Naive thymus-derived CD4-positive, alpha-beta T cell (primary cell): Measurements from ENCODE around the gene FNDC1. TPM values are rescaled to one million over a fixed set of nuclear protein-coding genes. Genes with fewer than 3 reads are reported as not detected.

Source experiments
- ATAC-seq: fragments of 150-1000 bp; cut with Tn5 transposase; 2 replicates; pipeline ENCODE4 v1.10.0; 2021; ENCODE audit warnings: mild to moderate bottlenecking, moderate library complexity
- CTCF ChIA-PET: fragments of 350-600 bp; sonication (Branson Sonifier 250); formaldehyde crosslinking; loops from one replicate; lab custom pipeline; 2021; ENCODE audit warnings: antibody characterized with exemption; lab: Charles Lee
- POLR2A ChIA-PET: fragments of 350-600 bp; sonication (Branson Sonifier 250); formaldehyde crosslinking; loops from one replicate; lab custom pipeline; 2021; ENCODE audit warnings: antibody characterized with exemption, inconsistent platforms; lab: Charles Lee
- DNase-seq, 9 donors: peaks; one replicate each; pipeline versions ENCODE4 v3.0.0 to v3.0.0-alpha.2; 2020 to 2022; ENCODE audit warnings: mixed read lengths in 1 of 9
- H3K27ac ChIP-seq: one replicate; pipeline ENCODE4 v1.7.0; 2013; ENCODE audit warnings: mild to moderate bottlenecking, low read depth, low read length, moderate library complexity
- H3K27me3 ChIP-seq, 2 donors: one replicate each; pipeline ENCODE4 v1.7.0; 2013; ENCODE audit warnings: low read length in 2 of 2, mild to moderate bottlenecking in 2 of 2, moderate library complexity in 2 of 2; ENCODE audit not compliant: control insufficient read depth in 2 of 2, insufficient read depth in 2 of 2
- H3K36me3 ChIP-seq, 3 experiments: 1 replicate in 2 of 3; 2 replicates in 1 of 3; pipeline ENCODE4 v1.7.0; 2013; ENCODE audit warnings: low read length in 3 of 3, mild to moderate bottlenecking in 3 of 3, moderate library complexity in 1 of 3; ENCODE audit not compliant: insufficient read depth in 3 of 3, control insufficient read depth in 2 of 3
- H3K4me1 ChIP-seq, 2 donors: one replicate each; pipeline ENCODE4 v1.7.0; 2013; ENCODE audit warnings: low read length in 2 of 2, mild to moderate bottlenecking in 2 of 2, moderate library complexity in 1 of 2; ENCODE audit not compliant: control insufficient read depth in 2 of 2, insufficient read depth in 2 of 2
- H3K4me3 ChIP-seq: 2 replicates; pipeline ENCODE4 v1.7.0; 2013; ENCODE audit warnings: mild to moderate bottlenecking, low read length
- H3K9me3 ChIP-seq, 3 experiments: 1 replicate in 2 of 3; 2 replicates in 1 of 3; pipeline ENCODE4 v1.7.0; 2013; ENCODE audit warnings: low read length in 3 of 3; ENCODE audit not compliant: control insufficient read depth in 2 of 3
- H3K27ac Mint-ChIP-seq, 9 donors: one replicate each; pipeline ENCODE4 v1.8.0; 2020 to 2022; ENCODE audit warnings: mixed read lengths in 9 of 9, mild to moderate bottlenecking in 8 of 9, moderate library complexity in 5 of 9, inconsistent platforms in 2 of 9
- H3K27me3 Mint-ChIP-seq, 5 donors: one replicate each; pipeline ENCODE4 v1.8.0; 2021 to 2022; ENCODE audit warnings: mixed read lengths in 5 of 5, mild to moderate bottlenecking in 1 of 5
- H3K36me3 Mint-ChIP-seq, 5 donors: one replicate each; pipeline ENCODE4 v1.8.0; 2020 to 2022; ENCODE audit warnings: mixed read lengths in 5 of 5, mild to moderate bottlenecking in 3 of 5, inconsistent platforms in 1 of 5
- H3K4me1 Mint-ChIP-seq, 7 donors: one replicate each; pipeline ENCODE4 v1.8.0; 2020 to 2022; ENCODE audit warnings: mixed read lengths in 7 of 7, mild to moderate bottlenecking in 3 of 7, inconsistent platforms in 1 of 7
- H3K4me3 Mint-ChIP-seq, 10 donors: one replicate each; pipeline ENCODE4 v1.8.0; 2020 to 2022; ENCODE audit warnings: mild to moderate bottlenecking in 10 of 10, mixed read lengths in 10 of 10, moderate library complexity in 6 of 10, inconsistent platforms in 2 of 10
- H3K9me3 Mint-ChIP-seq, 11 donors: one replicate each; pipeline ENCODE4 v1.8.0; 2020 to 2022; ENCODE audit warnings: mixed read lengths in 11 of 11, mild to moderate bottlenecking in 4 of 11, inconsistent platforms in 1 of 11, moderate library complexity in 1 of 11
- intact Hi-C, 2 donors: fragments of 100-400 bp; cut with micrococcal nuclease; formaldehyde crosslinking; loops; one replicate each; pipeline ENCODE4 v1.15.1; 2023
- polyA plus RNA-seq, 2 donors: library from polyadenylated mRNA; unstranded; fragments of 300-500 nt; fragmentation: Illumina TruSeq; gene quantifications; one replicate each; pipeline ENCODE4 v1.2.3, GENCODE V29; 2021
- total RNA-seq, 6 experiments: library from RNA in 5 of 6; stranded (reverse) in 5 of 6; gene quantifications; 1 replicate in 5 of 6; 2 replicates in 1 of 6; pipeline ENCODE4 v1.2.3 and lab custom pipeline; 2021 to 2026

FNDC1 gene
- total and polyA plus RNA-seq, 7 experiments from 2014 or later: not detected

DNA sequence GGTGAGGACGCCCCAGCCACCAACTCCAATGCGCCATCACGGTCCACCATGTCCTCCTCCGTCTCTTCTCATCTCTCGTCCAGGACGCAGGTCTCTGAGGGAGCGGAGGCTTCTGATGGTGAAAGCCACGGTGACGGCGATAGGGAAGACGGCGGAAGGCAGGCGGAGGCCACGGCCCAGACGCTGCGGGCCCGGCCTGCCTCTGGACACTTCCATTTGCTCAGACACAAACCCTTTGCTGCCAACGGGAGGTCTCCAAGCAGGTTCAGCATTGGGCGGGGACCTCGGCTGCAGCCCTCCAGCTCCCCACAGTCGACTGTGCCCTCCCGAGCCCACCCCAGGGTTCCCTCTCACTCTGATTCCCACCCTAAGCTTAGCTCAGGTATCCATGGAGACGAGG is 63.6 kb downstream of the FNDC1 start:
- POLR2A ChIA-PET: no interaction called here
- Histone ChIP-seq H3K36me3 (no peaks in the 10 kb centered on the region), H3K27ac (no peak overlapping the region), H3K9me3 (no peaks in the 10 kb centered on the region), H3K4me3 (no peak overlapping the region), H3K27me3 (no peaks in the 10 kb centered on the region), H3K4me1 (no peaks in the 10 kb centered on the region)
- H3K4me3 Mint-ChIP-seq: no peak overlapping the region
- H3K9me3 Mint-ChIP-seq: peaks cover 0 to 1% (median 0%) of the 10 kb centered on the region in 11 donors
- peaks cover 0 to 7% (median 6%) of the 10 kb centered on the region in 7 donors for H3K4me1 Mint-ChIP-seq
- H3K27me3 Mint-ChIP-seq: peaks cover 41 to 56% (median 44%) of the 10 kb centered on the region in 5 donors
- ATAC-seq (no peak), DNase-seq (no peak)
- CTCF ChIA-PET: no interaction called here
- peaks cover 0 to 4% (median 0%) of the 10 kb centered on the region in 5 donors for H3K36me3 Mint-ChIP-seq
- no peak overlapping the region for H3K27ac Mint-ChIP-seq
- intact Hi-C loops: no loop called here

DNA sequence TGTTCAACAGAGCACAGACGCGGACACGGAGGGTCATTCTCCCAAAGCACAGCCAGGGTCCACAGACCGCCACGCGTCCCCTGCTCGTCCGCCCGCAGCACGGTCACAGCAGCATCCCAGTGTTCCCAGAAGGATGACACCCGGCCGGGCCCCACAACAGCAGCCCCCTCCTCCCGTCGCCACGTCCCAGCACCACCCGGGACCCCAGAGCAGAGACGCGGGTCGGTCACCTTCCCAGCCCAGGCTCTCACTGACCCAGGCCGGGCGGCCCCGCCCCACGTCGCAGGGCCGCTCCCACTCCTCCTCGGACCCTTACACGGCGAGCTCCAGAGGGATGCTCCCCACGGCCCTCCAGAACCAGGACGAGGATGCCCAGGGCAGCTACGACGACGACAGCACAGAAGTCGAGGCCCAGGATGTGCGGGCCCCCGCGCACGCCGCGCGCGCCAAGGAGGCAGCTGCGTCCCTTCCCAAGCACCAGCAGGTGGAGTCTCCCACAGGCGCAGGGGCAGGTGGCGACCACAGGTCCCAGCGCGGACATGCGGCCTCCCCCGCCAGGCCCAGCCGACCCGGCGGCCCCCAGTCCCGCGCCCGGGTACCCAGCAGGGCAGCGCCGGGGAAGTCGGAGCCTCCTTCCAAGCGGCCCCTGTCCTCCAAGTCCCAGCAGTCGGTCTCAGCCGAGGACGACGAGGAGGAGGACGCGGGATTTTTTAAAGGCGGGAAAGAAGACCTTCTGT is 64.3 kb downstream of the FNDC1 start:
- intact Hi-C loops: no loop called here
- Histone ChIP-seq H3K36me3 (no peaks in the 10 kb centered on the region), H3K4me1 (no peaks in the 10 kb centered on the region), H3K4me3 (no peak overlapping the region), H3K9me3 (no peaks in the 10 kb centered on the region), H3K27me3 (no peaks in the 10 kb centered on the region), H3K27ac (no peak overlapping the region)
- CTCF ChIA-PET: no interaction called here
- no peak for DNase-seq
- POLR2A ChIA-PET: no interaction called here
- Mint-ChIP-seq H3K4me1 (peaks cover 0 to 7% (median 6%) of the 10 kb centered on the region in 7 donors), H3K27me3 (peaks cover 38 to 56% (median 47%) of the 10 kb centered on the region in 5 donors), H3K36me3 (peaks cover 0 to 4% (median 0%) of the 10 kb centered on the region in 5 donors), H3K27ac (no peak overlapping the region), H3K4me3 (peak overlapping the region in 1 of 10 donors; percentile 28), H3K9me3 (peaks cover 0 to 1% (median 0%) of the 10 kb centered on the region in 11 donors)
- ATAC-seq: peak; percentile 14

DNA sequence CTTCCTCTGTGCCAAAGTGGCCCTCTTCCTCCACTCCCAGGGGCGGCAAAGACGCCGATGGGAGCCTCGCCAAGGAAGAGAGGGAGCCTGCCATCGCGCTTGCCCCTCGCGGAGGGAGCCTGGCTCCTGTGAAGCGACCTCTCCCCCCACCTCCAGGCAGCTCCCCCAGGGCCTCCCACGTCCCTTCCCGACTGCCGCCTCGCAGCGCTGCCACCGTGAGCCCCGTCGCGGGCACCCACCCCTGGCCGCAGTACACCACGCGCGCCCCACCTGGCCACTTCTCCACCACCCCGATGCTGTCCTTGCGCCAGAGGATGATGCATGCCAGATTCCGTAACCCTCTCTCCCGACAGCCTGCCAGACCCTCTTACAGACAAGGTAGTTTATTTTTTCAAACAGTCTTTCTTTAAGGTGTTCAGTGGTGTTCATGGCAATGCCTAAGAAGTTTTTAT is 64.9 kb downstream of the FNDC1 start:
- Mint-ChIP-seq H3K27me3 (peaks cover 38 to 57% (median 49%) of the 10 kb centered on the region in 5 donors), H3K4me3 (peak overlapping the region in 2 of 10 donors; percentile 12 to 37), H3K36me3 (peaks cover 0 to 4% (median 0%) of the 10 kb centered on the region in 5 donors), H3K9me3 (peaks cover 0 to 1% (median 0%) of the 10 kb centered on the region in 11 donors), H3K4me1 (peaks cover 0 to 7% (median 6%) of the 10 kb centered on the region in 7 donors), H3K27ac (no peak overlapping the region)
- DNase-seq (no peak), ATAC-seq (no peak)
- H3K4me1 ChIP-seq: no peaks in the 10 kb centered on the region
- H3K4me3 ChIP-seq: no peak overlapping the region
- no peaks in the 10 kb centered on the region for H3K36me3 ChIP-seq
- CTCF ChIA-PET: no interaction called here
- no peaks in the 10 kb centered on the region for H3K27me3 ChIP-seq
- intact Hi-C loops: no loop called here
- no peaks in the 10 kb centered on the region for H3K9me3 ChIP-seq
- POLR2A ChIA-PET: no interaction called here
- no peak overlapping the region for H3K27ac ChIP-seq

DNA sequence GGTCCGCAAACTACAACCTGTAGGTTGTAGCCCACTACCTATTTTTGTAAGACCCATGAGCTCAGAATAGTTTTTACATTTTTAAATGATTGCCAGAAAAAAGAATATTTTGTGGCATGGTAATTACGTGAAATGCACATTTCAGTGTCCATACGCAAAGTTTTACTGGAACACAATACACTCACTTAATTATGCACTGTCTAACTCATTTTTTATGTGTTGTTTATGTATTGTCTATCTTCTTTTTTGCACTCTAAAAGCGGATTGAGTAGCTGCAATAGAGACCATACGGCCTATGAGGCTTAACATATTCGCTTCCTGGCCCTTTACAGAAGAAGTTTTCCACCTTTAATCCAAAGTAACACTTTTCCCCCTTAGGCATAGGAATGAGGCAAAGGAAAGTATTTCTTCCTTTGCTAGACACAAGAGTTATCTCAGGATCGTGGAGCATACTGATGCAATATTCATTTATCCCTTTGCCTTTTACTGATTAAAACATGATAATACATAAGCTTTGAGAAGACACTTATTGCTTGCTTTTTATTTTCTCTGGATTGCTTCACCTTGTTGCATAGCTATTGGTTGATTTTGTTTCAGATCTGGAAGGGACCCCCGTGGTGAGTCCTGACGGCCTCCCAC is 69.8 kb downstream of the FNDC1 start:
- peaks cover 0 to 7% (median 6%) of the 10 kb centered on the region in 7 donors for H3K4me1 Mint-ChIP-seq
- ChIA-PET POLR2A (no interaction called here), CTCF (interaction anchor here (0.6 kb wide), 1 partner anchor 1253 kb away, joined by 3 read pairs; no protein-coding TSS in a partner anchor)
- H3K27ac Mint-ChIP-seq: no peak overlapping the region
- no peaks in the 10 kb centered on the region for H3K27me3 ChIP-seq
- intact Hi-C loops: no loop called here
- H3K4me1 ChIP-seq: no peaks in the 10 kb centered on the region
- ATAC-seq (no peak), DNase-seq (no peak)
- no peak overlapping the region for H3K4me3 ChIP-seq
- H3K9me3 ChIP-seq: no peaks in the 10 kb centered on the region
- H3K36me3 Mint-ChIP-seq: peaks cover 0 to 4% (median 0%) of the 10 kb centered on the region in 5 donors
- no peak overlapping the region for H3K27ac ChIP-seq
- H3K36me3 ChIP-seq: no peaks in the 10 kb centered on the region
- peaks cover 33 to 64% (median 40%) of the 10 kb centered on the region in 5 donors for H3K27me3 Mint-ChIP-seq
- H3K9me3 Mint-ChIP-seq: peaks cover 0 to 1% (median 0%) of the 10 kb centered on the region in 11 donors
- H3K4me3 Mint-ChIP-seq: no peak overlapping the region

DNA sequence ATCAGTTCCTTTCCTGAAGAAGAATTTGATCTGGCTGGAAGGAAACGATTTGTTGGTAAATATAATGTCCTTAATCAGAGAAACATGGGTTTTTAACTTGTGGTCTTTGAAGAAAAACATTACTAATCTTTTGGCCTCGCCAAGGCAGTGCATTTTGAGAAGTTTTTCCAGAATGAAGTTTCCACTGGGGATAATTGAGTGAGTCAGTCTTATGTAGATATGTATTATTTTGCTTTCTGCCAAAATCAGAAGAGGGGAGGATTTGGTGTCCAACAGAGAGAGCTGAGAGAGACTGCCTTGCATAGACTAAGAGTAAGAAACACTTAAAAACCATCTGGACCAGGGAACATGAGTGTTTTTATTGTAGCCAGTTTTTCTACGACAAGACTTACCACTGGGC is 79.9 kb downstream of the FNDC1 start:
- ChIA-PET CTCF (no interaction called here), POLR2A (no interaction called here)
- H3K4me3 Mint-ChIP-seq: no peak overlapping the region
- no peak overlapping the region for H3K27ac Mint-ChIP-seq
- peaks cover 7 to 22% (median 15%) of the 10 kb centered on the region in 5 donors for H3K27me3 Mint-ChIP-seq
- intact Hi-C loops: no loop called here
- Histone ChIP-seq H3K9me3 (no peaks in the 10 kb centered on the region), H3K4me3 (no peak overlapping the region), H3K4me1 (no peaks in the 10 kb centered on the region), H3K27ac (no peak overlapping the region), H3K27me3 (no peaks in the 10 kb centered on the region), H3K36me3 (no peaks in the 10 kb centered on the region)
- H3K4me1 Mint-ChIP-seq: peaks cover 0 to 5% (median 0%) of the 10 kb centered on the region in 7 donors
- peaks cover 0 to 12% (median 2%) of the 10 kb centered on the region in 11 donors for H3K9me3 Mint-ChIP-seq
- H3K36me3 Mint-ChIP-seq: peaks cover 0 to 5% (median 0%) of the 10 kb centered on the region in 5 donors
- DNase-seq (no peak), ATAC-seq (no peak)

DNA sequence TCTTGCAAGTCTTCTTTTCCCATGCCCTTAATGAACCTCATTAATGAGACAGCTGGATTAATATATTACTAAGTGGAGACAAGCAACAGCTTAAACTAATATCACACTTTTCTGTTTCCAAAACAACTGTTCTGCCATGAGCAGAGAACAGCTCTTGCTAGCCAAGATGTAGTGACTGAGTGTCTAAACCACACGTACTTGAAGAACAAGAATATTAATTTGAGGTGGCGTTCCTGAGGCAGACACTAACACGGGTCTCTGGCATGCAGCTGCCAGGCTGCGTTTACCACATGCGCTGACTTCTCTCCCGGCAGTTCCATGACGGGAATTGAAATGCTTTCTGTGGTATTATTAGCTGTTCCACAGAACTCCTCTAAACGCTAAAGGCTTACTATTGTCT is 80.6 kb downstream of the FNDC1 start:
- Histone ChIP-seq H3K9me3 (no peaks in the 10 kb centered on the region), H3K4me1 (no peaks in the 10 kb centered on the region), H3K27ac (no peak overlapping the region), H3K36me3 (no peaks in the 10 kb centered on the region), H3K4me3 (no peak overlapping the region), H3K27me3 (no peaks in the 10 kb centered on the region)
- Mint-ChIP-seq H3K9me3 (peaks cover 0 to 7% (median 1%) of the 10 kb centered on the region in 11 donors), H3K4me3 (no peak overlapping the region), H3K27me3 (peaks cover 5 to 19% (median 15%) of the 10 kb centered on the region in 5 donors), H3K4me1 (peaks cover 0 to 5% (median 0%) of the 10 kb centered on the region in 7 donors), H3K36me3 (peaks cover 0 to 2% (median 0%) of the 10 kb centered on the region in 5 donors), H3K27ac (no peak overlapping the region)
- CTCF ChIA-PET: interaction anchor here (0.9 kb wide), 1 partner anchor 9 kb away, joined by 3 read pairs; no protein-coding TSS in a partner anchor
- intact Hi-C loops: loop anchor here (10.0 kb wide), 2 partner anchors 405 to 695 kb away; no protein-coding TSS in a partner anchor
- ATAC-seq (no peak), DNase-seq (no peak)
- POLR2A ChIA-PET: no interaction called here
